B cell (primary cell): ENCODE data around the gene NOS3. TPM values are rescaled to one million over a fixed set of nuclear protein-coding genes. Genes with fewer than 3 reads are reported as not detected.

Experiments
- ATAC-seq: fragments of 200-7000 bp; cut with Tn5 transposase; one replicate; pipeline ENCODE4 v1.10.0; 2021; ENCODE audit warnings: low read depth, mild to moderate bottlenecking, moderate number of reproducible peaks, moderate library complexity
- CTCF ChIA-PET: fragments of 350-600 bp; sonication (Branson Sonifier 250); formaldehyde crosslinking; loops from one replicate; lab custom pipeline; 2021; ENCODE audit warnings: antibody characterized with exemption, inconsistent platforms; lab: Charles Lee
- POLR2A ChIA-PET: fragments of 350-600 bp; sonication (Branson Sonifier 250); formaldehyde crosslinking; loops from one replicate; lab custom pipeline; 2021; ENCODE audit warnings: antibody characterized with exemption; lab: Charles Lee
- DNase-seq: peaks from one replicate; pipeline ENCODE4 v3.0.0; 2013
- H2AFZ ChIP-seq: 2 replicates; pipeline ENCODE4 v1.6.1; 2012; ENCODE audit warnings: mild to moderate bottlenecking, low read depth, low read length; ENCODE audit not compliant: insufficient read depth, poor library complexity, severe bottlenecking
- H3K27ac ChIP-seq, 2 donors: 1 replicate in 1 of 2; 2 replicates in 1 of 2; pipeline ENCODE4 v1.5.1; 2012 to 2013; ENCODE audit warnings: low read length in 2 of 2, mild to moderate bottlenecking in 2 of 2, moderate library complexity in 1 of 2
- H3K27me3 ChIP-seq, 4 experiments: fragments of 200-600 bp in 1 of 4; sonication (generic) in 1 of 4; replicated peaks in 1 of 4; 1 replicate in 2 of 4; 2 replicates in 2 of 4; pipeline versions ENCODE4 v1.6.1 to v1.7.0; 2013 to 2016; ENCODE audit warnings: low read length in 3 of 4, mild to moderate bottlenecking in 2 of 4, mixed read lengths in 1 of 4, moderate library complexity in 1 of 4; ENCODE audit not compliant: insufficient read depth in 4 of 4, control insufficient read depth in 3 of 4; ENCODE audit errors: control extremely low read depth in 1 of 4
- H3K36me3 ChIP-seq, 2 experiments: replicated peaks in 1 of 2; 1 replicate in 1 of 2; 2 replicates in 1 of 2; pipeline versions ENCODE4 v1.6.1 to v1.7.1; 2013; ENCODE audit warnings: low read length in 1 of 2; ENCODE audit not compliant: insufficient read depth in 2 of 2, control insufficient read depth in 1 of 2; ENCODE audit errors: control extremely low read depth in 1 of 2, extremely low read depth in 1 of 2
- H3K4me1 ChIP-seq, 2 donors: fragments of 200-600 bp in 1 of 2; sonication (generic) in 1 of 2; 1 replicate in 1 of 2; 2 replicates in 1 of 2; pipeline versions ENCODE4 v1.5.1 to v1.6.1; 2013 to 2017; ENCODE audit warnings: low read length in 2 of 2; ENCODE audit not compliant: control insufficient read depth in 2 of 2, insufficient read depth in 2 of 2
- H3K4me2 ChIP-seq: replicated peaks from 2 replicates; pipeline ENCODE3; 2012; ENCODE audit warnings: mild to moderate bottlenecking, low read depth, low read length; ENCODE audit not compliant: poor library complexity, severe bottlenecking
- H3K4me3 ChIP-seq, 5 experiments: fragments of 200-600 bp in 1 of 5; sonication (generic) in 1 of 5; 1 replicate in 3 of 5; 2 replicates in 2 of 5; pipeline versions ENCODE4 v1.5.1 to v1.7.0; 2011 to 2016; ENCODE audit warnings: low read length in 4 of 5, mild to moderate bottlenecking in 4 of 5, low read depth in 2 of 5, control low read depth in 1 of 5, moderate library complexity in 1 of 5; ENCODE audit not compliant: insufficient read depth in 1 of 5; ENCODE audit errors: control extremely low read depth in 1 of 5, extremely low read depth in 1 of 5
- H3K79me2 ChIP-seq: fragments of 200-600 bp; sonication (generic); one replicate; pipeline ENCODE4 v1.6.0; 2016; ENCODE audit warnings: low read length; ENCODE audit not compliant: control insufficient read depth, insufficient read depth
- H3K9ac ChIP-seq: fragments of 200-600 bp; sonication (generic); 2 replicates; pipeline ENCODE4 v1.6.1; 2017; ENCODE audit warnings: mild to moderate bottlenecking, low read length, moderate library complexity
- H3K9me3 ChIP-seq, 3 donors: one replicate each; pipeline versions ENCODE4 v1.6.1 to v1.7.1; 2013; ENCODE audit warnings: low read length in 2 of 3; ENCODE audit not compliant: control insufficient read depth in 2 of 3, insufficient read depth in 1 of 3; ENCODE audit errors: control extremely low read depth in 1 of 3
- H4K20me1 ChIP-seq: 2 replicates; pipeline ENCODE4 v1.6.0; 2012; ENCODE audit warnings: mild to moderate bottlenecking, low read length; ENCODE audit not compliant: insufficient read depth, control insufficient read depth, poor library complexity, severe bottlenecking
- H3K27ac Mint-ChIP-seq: one replicate; pipeline ENCODE4 v1.8.0; 2021; ENCODE audit warnings: mixed read lengths
- H3K27me3 Mint-ChIP-seq: one replicate; pipeline ENCODE4 v1.8.0; 2021; ENCODE audit warnings: mixed read lengths
- H3K4me1 Mint-ChIP-seq: one replicate; pipeline ENCODE4 v1.8.0; 2021; ENCODE audit warnings: mixed read lengths
- H3K4me3 Mint-ChIP-seq: one replicate; pipeline ENCODE4 v1.8.0; 2021; ENCODE audit warnings: mixed read lengths
- H3K9me3 Mint-ChIP-seq: one replicate; pipeline ENCODE4 v1.8.0; 2022; ENCODE audit warnings: mixed read lengths; ENCODE audit not compliant: insufficient read depth
- EZH2 ChIP-seq: IDR thresholded peaks from 2 replicates; pipeline ENCODE4 v1.6.1; 2012; ENCODE audit warnings: borderline replicate concordance, low read depth, mild to moderate bottlenecking, moderate library complexity, low read length; ENCODE audit not compliant: insufficient read depth, poor library complexity, severe bottlenecking
- WGBS: methylation state at CpG from one replicate; pipeline ENCODE4 v1.1.5; 2013; ENCODE audit warnings: missing lambda C conversion rate; ENCODE audit not compliant: insufficient coverage; 5-methylcytosine and 5-hydroxymethylcytosine counted together
- intact Hi-C: fragments of 100-400 bp; cut with micrococcal nuclease; formaldehyde crosslinking; loops from one replicate; pipeline ENCODE4 v1.10.0; 2022
- polyA plus RNA-seq: library from polyadenylated mRNA; depleted of rRNA; stranded (reverse); fragments of >200 nt; gene quantifications from 2 replicates; pipeline ENCODE4 v1.2.3, GENCODE V29; 2012
- total RNA-seq, 2 donors: library from RNA; stranded (reverse); fragments of 120-200 nt in 1 of 2; gene quantifications; 1 replicate in 1 of 2; 2 replicates in 1 of 2; pipeline versions ENCODE4 v1.2.3 to v1.2.4, GENCODE V29; 2013 to 2022
- TF ChIP-seq, protein P1 (sequence below): fragments of 200-600 bp; IDR thresholded peaks from one replicate; pipeline ENCODE4 v1.8.0; 2022; ENCODE audit warnings: antibody characterized with exemption, mild to moderate bottlenecking

The NOS3 gene
- total and polyA plus RNA-seq, 2 donors (not counting 1 experiment from before 2014, with no cell fraction given): 0.39 to 0.54 TPM

GRCh38 chr7:151062399-151063211 lies 71.8 kb downstream of the NOS3 start:
- POLR2A ChIA-PET: no interaction called here

DNA sequence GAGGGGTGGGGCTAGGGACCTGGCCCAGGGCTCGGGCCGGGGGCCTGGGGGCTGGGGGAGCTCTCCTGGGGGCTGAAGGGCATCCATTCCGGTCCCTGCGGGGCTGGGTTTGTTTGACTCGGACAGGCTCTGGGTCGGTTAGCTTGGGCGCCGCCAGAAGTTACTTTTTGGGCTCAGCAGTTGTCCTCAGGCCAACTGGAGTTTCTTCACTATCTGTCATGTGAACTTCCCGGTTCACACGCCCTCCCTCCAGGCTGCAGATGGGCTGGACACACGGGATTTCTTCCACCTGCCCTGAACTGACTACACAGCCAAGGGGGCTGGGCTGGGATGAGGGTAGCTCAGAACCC lies 72.4 kb downstream of the NOS3 start:
- H3K4me1 ChIP-seq: peaks cover 16 to 28% of the 10 kb centered on the region in 2 donors
- peaks cover 27% of the 10 kb centered on the region for H3K4me1 Mint-ChIP-seq
- 98% methylated on average over 7 of the region's 11 CpGs for WGBS
- H3K4me3 ChIP-seq: no peak overlapping the region
- H3K36me3 ChIP-seq: peaks cover 0 to 27% of the 10 kb centered on the region in 2 experiments
- no peaks in the 10 kb centered on the region for H3K27me3 ChIP-seq
- no peak for TF ChIP-seq EZH2
- TF ChIP-seq, protein P1, sequence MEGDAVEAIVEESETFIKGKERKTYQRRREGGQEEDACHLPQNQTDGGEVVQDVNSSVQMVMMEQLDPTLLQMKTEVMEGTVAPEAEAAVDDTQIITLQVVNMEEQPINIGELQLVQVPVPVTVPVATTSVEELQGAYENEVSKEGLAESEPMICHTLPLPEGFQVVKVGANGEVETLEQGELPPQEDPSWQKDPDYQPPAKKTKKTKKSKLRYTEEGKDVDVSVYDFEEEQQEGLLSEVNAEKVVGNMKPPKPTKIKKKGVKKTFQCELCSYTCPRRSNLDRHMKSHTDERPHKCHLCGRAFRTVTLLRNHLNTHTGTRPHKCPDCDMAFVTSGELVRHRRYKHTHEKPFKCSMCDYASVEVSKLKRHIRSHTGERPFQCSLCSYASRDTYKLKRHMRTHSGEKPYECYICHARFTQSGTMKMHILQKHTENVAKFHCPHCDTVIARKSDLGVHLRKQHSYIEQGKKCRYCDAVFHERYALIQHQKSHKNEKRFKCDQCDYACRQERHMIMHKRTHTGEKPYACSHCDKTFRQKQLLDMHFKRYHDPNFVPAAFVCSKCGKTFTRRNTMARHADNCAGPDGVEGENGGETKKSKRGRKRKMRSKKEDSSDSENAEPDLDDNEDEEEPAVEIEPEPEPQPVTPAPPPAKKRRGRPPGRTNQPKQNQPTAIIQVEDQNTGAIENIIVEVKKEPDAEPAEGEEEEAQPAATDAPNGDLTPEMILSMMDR: no peak
- no peak overlapping the region for H3K9ac ChIP-seq
- no peaks in the 10 kb centered on the region for H3K27me3 Mint-ChIP-seq
- POLR2A ChIA-PET: no interaction called here
- H2AFZ ChIP-seq: no peak overlapping the region
- H3K27ac Mint-ChIP-seq: no peak overlapping the region
- ATAC-seq (no peak), DNase-seq (no peak)
- CTCF ChIA-PET: no interaction called here
- H3K79me2 ChIP-seq: peaks cover 32% of the 10 kb centered on the region
- no peaks in the 10 kb centered on the region for H3K9me3 ChIP-seq
- intact Hi-C loops: no loop called here
- no peaks in the 10 kb centered on the region for H3K9me3 Mint-ChIP-seq
- no peak overlapping the region for H3K4me2 ChIP-seq
- no peak overlapping the region for H3K4me3 Mint-ChIP-seq
- no peak overlapping the region for H3K27ac ChIP-seq
- H4K20me1 ChIP-seq: peaks cover 32% of the 10 kb centered on the region

More at GRCh38 chr7:151062399-151063211, 71.8 kb downstream of the NOS3 start:
- Histone ChIP-seq H3K27me3 (no peaks in the 10 kb centered on the region), H3K4me2 (no peak overlapping the region), H3K4me3 (no peak overlapping the region), H4K20me1 (peaks cover 32% of the 10 kb centered on the region), H2AFZ (no peak overlapping the region), H3K79me2 (peaks cover 32% of the 10 kb centered on the region), H3K4me1 (peaks cover 16 to 30% of the 10 kb centered on the region in 2 donors), H3K9ac (no peak overlapping the region), H3K27ac (no peak overlapping the region), H3K36me3 (peaks cover 0 to 22% of the 10 kb centered on the region in 2 experiments), H3K9me3 (no peaks in the 10 kb centered on the region)
- no peak for TF ChIP-seq EZH2
- TF ChIP-seq, protein P1: no peak
- CTCF ChIA-PET: no interaction called here
- Mint-ChIP-seq H3K27me3 (no peaks in the 10 kb centered on the region), H3K27ac (no peak overlapping the region), H3K9me3 (no peaks in the 10 kb centered on the region), H3K4me3 (no peak overlapping the region), H3K4me1 (peaks cover 30% of the 10 kb centered on the region)
- ATAC-seq: no peak
- 95% methylated on average over 25 of the region's 43 CpGs for WGBS
- intact Hi-C loops: no loop called here
- no peak for DNase-seq
